NCI-H146 treated with DMSO at 0.1 percent for 48 hours (cell line): Measurements from ENCODE around the gene MS4A4A.
A peak's percentile ranks its signal among the peaks of the same experiment; 100 is the strongest.
"Not testable (repeated sequence)": the region's sequence is repeated elsewhere in the genome, so short reads cannot be mapped to it uniquely, and the experiment has no call there.

Source experiments
- DNase-seq: peaks from one replicate; lab custom pipeline; 2025; ENCODE audit not compliant: unreplicated experiment; lab: John Stamatoyannopoulos, UW

MS4A4A gene

DNA sequence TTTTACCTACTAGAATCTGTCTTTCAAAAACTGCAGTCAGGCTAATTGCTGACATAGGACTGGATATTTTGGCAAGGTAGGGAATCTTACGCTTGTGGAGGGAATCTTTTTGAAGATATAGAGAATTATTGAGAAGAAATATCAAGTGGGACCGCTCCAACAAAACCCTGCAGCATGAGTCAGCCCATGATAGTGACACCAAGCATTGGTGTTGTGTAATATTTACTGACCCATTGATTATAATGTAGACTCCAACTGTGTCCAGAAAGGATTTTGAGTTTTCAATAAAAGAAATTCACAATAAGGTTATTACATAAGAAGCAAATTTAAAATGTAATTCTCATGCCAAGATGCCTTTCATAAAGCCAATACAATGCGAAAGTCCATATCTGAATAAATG is 20.7 kb downstream of the MS4A4A start:
- DNase-seq = no peak

DNA sequence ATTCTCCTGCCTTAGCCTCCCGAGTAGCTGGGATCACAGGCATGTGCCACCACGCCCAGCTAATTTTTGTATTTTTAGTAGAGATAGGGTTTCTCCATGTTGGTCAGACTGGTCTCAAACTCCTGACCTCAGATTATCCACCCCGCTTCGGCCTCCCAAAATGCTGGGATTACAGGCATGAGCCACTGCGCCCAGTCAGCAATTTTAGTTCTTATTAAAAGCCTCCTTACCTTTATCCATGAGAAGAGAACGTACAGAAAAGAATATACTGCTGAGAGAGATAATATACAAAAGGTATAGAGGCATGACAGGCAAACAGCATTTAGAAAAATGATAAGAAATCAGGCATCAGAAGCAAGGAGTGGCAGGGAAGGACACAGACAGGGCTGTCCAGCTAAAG is 21.4 kb downstream of the MS4A4A start:
- DNase-seq = not testable (repeated sequence)

DNA sequence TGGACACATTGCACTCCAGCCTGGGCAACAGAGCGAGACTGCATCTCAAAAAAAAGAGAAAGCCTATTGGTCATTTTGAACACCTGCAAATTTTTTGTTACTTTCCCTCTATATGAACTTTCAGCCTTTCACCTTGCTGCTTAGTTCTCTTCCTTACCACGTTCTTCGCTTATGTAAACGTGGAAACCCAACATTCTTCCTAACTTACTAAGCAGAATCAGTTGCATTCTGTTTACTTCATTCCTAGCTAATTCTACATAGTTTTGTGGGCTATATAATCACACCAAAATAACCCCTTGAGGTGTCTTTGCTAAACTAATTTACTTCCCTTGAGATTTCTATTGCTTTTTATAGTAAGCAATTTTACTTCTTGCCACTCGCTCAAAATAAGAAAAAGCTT is 23.2 kb downstream of the MS4A4A start:
- no peak for DNase-seq

DNA sequence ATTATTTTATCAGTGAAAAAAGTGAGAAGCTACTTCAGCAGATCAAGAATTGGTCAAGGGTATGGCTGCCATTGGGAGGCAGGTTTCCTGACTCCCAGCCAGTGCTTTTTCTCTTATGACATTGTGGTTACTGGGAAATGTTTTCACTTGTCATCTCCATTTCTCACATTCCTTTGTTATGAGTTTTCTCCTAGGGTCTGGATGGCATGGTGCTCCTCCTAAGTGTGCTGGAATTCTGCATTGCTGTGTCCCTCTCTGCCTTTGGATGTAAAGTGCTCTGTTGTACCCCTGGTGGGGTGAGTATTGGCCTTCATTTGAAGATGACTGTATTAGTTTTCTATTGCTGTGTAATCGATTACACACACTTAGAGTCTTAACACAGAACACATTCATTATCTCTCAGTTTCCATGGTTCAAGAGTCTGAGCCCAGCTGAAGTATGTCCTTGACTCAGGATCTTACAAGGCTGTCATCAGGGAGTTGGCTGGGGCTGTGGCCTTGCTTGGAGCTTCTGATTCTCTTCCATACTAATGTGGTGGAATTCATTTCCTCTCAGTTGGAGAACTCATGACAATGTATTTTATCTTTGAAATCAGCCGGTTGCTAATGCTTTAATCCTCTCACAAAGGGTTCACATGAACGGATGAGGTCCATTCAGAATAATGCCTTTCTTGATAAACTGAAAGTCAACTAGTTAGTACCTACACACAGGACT is 25.6 kb downstream of the MS4A4A start:
- no peak for DNase-seq

DNA sequence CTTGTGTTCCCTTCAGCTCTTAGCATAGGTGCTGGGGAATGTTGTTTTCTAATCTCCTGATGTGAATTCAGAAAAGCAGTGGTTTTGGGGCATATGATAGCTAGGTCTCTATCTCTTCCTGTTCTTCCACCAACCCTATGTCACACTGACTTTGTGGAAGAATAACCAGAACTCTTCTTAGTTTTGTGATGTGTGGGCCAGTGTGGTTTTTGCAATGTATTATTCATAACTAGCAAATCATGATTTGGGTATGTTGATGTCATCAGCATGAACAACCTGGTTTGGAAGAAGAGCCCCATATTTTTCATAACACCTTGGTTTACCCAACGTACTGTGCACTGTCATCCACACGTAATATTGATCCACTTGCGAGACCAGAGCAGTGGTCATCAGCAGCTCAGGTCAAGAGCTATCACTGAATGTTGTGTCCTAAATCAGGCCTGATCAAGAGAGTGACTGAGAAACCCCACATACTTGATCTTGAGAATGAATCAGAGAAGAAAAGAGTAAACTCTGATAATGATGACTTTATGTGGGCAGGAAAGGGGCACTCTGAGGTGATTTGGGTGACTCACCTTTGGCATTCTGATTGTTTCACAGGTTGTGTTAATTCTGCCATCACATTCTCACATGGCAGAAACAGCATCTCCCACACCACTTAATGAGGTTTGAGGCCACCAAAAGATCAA is 27.2 kb downstream of the MS4A4A start:
- DNase-seq = no peak

DNA sequence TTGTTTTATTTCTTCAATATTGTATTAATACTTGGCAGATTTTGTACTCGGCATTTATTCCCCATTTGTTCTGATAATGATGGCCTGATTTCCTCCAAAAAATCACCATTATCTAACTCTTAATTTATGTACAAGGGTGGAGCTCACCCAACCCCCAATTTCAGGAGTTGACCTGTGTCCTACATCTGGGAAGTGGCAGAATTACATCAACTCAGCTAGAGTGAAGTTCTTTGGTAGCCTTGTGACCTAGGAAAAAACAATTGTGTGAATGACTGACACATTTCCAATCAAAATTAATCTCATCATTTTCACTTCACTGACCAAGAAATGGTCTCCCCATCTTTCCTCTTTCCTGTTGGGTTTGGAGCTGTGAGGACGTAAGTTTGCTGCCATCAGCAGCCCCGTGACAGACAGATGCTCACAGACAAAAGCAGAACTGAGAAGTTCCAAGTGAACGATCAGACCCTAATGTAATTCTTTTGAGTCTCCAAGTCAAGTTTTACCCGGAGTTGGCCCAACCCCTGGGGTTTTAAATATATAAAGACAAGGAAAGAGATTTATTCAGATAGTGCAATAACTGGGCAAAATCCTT is 30.0 kb downstream of the MS4A4A start:
- no peak for DNase-seq

DNA sequence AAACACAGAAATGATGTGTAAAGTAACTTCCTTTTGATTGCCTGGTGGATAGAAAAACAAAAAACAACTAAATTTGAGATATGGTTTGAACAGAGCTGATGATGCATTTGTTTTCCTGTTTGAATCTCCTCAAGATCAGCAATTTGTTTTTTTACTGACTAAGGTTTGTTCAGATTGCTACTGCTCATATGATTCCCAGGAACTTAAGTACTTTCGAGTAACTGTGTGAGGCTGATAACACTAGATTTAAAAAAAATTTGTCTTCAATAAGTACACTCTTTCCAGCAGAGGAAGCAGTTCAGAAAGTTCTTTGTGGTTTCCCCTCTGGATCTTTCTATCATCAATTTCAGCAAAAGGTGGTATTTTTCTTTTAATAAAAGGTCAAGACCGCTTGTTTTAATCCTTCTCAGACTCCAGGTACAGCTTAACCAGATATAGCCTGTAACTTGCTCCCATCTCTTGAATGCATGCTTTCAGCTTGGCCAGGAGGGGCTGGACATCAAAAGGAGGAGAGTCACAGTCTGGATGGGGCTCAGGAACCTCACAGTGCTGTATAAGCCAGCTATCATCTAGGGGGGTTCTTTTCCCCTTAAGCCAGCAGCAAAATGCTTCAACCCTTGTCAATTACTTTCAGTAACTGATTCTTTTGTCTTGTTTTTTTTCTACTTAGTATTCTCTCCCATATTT is 34.3 kb downstream of the MS4A4A start:
- DNase-seq = no peak

DNA sequence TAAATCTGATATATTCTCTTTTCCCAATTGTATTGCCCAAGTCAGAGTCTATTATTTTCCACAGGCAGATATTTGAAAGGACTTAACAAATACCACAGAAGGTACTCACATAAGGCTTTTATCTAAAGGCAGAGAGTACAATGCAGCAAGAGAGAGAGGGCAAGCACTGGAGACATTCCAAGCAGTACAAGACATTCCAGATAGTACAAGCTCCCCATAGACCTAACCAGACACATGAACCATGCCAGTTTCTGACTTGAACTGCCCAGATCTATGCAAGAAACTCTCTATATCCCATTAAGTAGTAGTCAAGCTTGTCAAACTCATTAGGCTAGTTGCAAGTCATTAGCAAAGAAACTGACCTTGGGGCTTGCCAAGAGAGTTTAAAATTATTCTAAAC is 35.4 kb downstream of the MS4A4A start:
- DNase-seq = no peak

DNA sequence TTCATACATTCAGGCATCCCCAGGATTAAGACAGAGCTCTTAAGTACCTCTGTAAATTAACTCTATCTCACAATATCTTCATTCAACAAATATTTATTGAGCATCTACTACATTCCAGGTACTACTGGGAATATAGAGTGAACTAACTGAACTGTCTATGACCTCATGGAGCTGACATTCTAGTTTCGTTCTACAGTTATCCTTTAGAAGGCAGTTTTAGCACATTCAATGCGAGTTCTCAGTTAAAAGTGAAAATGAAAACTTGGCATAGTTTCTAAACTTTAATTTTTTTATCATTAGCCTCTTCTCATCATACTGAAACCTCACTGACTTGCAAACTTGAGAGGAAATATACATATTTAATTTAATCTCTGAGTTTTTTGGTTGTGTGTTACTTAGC is 35.9 kb downstream of the MS4A4A start:
- no peak for DNase-seq

DNA sequence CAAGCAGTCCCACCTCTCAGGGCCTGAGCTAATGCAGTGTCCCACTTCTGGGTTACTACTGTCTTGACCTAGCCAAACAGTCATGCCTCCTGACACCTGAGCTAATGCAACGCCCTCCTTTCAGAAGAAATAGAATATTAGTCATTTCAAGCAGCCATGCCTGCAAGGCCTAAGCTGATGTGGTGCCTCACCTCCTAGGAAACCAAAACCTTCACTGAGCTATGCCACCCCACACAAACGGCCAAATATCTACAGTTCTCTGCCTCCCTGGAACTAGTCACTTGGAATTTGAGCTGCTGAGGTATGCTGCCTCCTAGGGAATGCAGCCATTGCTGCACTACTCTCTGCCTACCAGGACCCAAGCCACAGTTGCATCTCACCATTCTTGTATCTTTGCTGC is 38.3 kb downstream of the MS4A4A start:
- DNase-seq = no peak

DNA sequence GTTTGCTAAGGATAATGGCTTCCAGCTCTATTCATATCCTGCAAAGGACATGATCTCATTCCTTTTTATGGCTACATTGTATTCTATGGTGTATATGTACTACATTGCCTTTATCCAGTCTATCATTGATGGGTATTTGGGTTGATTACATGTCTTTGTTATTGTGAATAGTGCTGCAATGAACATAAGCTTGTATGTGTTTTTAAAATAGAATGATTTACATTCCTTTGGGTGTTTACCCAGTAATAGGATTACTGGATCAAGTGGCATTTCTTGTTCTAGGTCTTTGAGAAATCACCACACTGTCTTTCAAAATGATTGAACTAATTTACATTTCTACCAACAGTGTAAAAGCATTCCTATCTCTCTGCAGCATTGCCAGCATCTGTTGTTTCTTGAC is 40.6 kb downstream of the MS4A4A start:
- no peak for DNase-seq

DNA sequence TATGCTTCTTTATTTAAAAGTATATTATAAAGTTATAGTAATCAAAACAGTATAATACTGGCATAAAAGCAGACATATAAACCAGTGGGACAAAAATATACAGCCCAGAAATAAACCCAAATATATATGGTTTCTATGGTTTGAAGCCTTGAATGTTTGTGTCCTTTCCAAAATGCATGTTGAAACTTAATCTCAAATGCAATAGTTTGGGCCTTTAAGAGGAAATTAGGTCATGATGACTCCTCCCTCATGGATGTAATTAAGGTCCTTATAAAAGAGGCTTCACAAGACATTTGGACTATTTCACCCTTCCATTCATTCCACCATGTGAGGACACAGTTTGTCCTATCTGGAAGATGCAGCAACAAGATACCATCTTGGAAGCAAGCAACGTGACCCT is 46.5 kb downstream of the MS4A4A start, which contains the start of gene MS4A6E:
TSS of gene MS4A6E (plus strand) at position 301 of the 400 bp plus-strand sequence. CDS start 7,641 bp downstream, outside the sequence.
- no peak for DNase-seq

DNA sequence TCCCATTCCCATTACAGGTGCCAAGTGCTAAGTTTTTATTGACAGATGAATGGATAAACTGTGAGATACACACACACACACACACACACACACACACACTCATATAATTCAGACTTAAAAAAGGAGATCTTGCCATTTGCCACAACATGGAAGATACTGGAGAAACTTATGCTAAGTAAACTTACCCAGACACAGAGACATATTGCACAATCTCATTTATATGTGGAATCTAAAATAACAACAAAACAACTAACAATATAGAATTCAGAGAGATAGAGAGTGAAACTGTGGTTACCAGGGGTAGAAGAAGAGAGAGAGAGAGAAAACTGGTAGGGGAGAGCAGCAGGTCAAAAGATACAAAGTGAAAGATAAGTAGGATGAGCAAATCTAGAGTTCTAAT is 48.0 kb downstream of the MS4A4A start:
- DNase-seq = no peak

DNA sequence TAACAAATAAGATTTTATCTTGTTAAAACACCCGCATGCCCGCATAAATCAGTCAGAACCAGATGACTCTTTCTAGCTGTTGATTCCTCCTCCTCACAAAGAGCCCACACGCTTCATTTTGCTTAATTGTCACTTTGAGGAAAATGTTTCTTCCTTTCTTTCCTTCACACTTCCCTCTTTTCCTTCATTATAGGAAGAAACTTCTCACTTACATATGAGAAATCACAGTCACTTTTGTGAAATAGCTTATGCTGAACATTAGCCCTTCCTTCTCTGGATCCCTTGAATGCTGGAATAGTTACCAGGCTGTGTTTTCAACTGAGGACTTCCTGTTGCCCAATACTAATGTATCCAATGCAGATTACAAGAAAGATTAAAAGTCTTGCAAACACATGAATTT is 52.4 kb downstream of the MS4A4A start:
- DNase-seq = no peak

DNA sequence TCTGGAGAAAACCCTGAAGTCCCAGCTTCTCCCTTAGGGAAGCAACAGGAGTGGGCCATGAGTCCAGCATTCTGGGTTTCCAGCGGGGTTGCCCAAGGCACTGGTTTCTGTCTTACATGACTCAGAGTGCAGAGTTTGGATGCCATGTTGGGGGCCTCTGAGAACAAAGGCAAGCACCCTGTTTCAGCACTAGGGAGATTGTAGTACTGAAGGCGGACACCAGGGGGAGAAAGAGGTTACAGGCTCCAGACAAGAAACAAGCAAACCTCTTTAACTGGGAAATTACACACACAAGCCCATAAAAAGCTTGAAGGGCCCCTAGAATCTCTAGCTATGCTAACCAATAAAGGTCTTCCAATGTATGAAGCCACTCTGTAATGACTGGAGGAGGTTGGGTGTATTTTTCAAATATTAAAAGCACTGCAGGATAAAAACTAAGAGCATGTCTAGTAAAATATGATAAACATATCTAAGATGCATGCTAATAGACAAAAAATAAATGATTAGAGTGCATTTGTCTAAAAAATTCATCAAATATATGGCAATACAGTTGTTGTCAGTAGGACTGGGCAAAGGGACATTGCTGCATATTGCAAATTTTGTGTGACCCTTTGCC is 53.6 kb downstream of the MS4A4A start:
- DNase-seq = peak; percentile 7

DNA sequence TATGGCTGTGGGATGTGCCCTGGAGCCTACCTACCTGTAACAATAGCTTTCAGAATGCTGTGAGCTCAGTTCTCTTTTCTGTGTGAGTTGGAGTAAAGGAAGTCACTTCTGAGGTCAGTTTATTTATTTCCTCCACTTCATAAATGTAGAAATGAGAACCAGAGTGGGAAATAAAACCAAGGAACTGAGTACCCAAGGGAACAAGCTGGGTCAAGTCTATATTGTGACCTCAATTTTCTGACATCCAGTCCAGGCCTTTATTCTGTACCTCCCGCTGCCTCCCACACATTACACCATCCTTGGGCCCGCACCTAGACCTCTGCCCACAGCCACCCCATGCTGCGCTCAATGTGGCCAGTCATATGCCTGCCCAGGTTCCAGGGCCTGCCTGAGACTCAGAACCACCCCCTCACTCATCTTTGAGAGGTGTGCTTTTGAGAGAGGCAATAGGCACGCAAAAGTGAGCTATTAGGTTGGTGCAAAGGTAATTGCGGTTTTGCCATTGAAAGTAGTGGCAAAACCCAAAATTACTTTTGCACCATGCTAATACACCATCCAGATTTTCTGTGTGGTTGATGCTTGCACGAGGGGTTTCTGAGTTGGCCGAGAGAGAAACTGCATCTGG is 56.4 kb downstream of the MS4A4A start:
- no peak for DNase-seq

DNA sequence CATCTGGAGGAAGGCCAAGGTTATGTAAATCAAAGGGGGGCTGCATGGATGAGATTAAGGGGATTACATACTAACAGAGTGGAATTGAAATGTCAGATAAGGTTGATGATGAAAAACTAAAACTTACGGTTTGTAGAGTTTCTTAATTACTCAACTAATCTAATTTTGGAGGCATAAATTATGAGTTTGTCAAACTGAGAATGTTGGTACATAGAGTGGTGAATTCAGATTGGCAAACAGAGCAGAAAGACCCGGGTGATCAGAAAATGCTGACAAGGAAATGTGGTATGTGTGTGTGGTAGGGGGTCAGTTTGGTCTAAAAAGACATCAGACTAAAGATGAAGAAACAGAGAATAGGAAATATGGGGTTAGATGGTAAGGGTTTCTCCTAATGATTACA is 57.6 kb downstream of the MS4A4A start:
- no peak for DNase-seq

DNA sequence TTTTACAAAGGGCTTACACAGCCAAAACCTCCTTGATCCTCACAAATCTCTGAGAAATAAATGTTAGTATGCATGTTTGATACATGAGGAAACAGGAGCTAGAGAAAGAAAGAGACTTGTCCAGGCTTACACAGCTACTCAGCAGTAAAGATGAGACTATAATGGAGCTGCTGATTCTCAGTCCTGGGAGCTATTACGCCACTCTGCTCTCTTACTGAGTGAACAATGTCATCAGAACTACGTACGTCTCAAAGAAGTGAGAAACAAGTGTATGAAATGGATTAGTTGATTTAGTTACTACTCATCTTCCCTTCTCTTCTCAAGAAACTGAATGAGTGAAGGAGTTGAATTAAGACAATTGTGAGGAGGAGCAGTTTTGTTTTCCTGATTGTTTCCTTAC is 58.9 kb downstream of the MS4A4A start:
- no peak for DNase-seq

DNA sequence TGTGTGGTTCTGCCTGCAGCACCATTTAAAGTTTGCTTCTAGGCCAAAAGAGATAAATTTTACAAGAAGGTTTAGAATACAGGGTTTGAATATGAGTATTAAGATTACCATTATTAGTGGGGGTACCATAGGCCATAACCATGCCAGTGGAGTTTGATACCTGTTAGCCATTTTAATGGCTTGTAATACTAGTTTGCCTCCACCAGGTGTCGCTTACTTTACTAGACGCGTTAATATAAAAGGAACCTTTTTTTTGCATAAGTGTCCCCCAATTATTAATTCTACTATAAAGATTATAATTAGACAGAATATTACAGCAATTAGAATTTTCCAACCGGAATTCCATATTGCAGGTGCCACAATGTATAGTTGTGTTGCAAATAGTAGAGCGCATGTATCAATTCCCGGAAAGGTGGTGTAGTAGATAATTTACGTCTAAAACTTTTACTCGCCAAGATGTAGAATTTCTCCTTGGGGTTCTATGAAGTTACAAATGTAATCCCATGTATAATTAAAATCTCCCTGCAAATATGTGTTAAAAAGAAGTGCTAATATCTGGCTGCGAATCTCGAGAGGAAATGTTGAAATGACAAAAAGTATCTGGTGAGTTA is 62.7 kb downstream of the MS4A4A start:
- DNase-seq = peak; percentile 4

DNA sequence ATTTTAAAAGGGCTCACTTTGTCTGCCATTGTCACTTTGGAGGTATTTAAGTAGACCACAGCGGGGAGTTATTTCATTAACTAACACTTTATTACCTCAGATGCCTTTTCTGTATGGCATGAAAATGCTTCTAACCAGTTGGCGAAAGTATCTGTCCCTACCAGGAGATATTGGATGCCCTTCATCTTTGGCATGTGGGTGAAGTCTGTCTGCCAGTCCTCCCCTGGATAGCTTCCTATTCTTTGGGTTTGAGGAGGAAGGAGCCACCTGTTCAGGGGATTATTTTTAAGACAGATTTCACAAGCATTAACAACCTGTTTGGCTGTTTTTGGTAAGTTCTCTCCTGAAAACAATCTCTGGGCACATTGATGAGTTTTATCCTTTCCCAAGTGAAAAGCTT is 63.7 kb downstream of the MS4A4A start:
- DNase-seq = no peak
